Breast epithelium (tissue), 4 donors: Measurements from ENCODE around the gene STXBP4. TPM values are rescaled to one million over a fixed set of nuclear protein-coding genes. Genes with fewer than 3 reads are reported as not detected.

Source experiments
- DNase-seq, 2 donors: peaks; one replicate each; pipeline ENCODE4 v3.0.0-alpha.2; 2019; ENCODE audit warnings: low spot score in 2 of 2
- H3K27ac ChIP-seq, 2 donors: fragments of 200-600 bp; sonication (generic) in 1 of 2; one replicate each; pipeline ENCODE4 v1.5.1; 2016 to 2019; ENCODE audit warnings: mild to moderate bottlenecking in 1 of 2
- H3K27me3 ChIP-seq, 2 donors: fragments of 200-600 bp; sonication (generic) in 1 of 2; one replicate each; pipeline versions ENCODE4 v1.5.1 to v1.6.0; 2017 to 2019; ENCODE audit warnings: control low read depth in 1 of 2, mild to moderate bottlenecking in 1 of 2
- H3K36me3 ChIP-seq: fragments of 200-600 bp; one replicate; pipeline ENCODE4 v1.5.1; 2019
- H3K4me1 ChIP-seq, 2 donors: fragments of 200-600 bp; sonication (generic); one replicate each; pipeline ENCODE4 v1.5.1; 2016 to 2019; ENCODE audit warnings: control low read depth in 1 of 2
- H3K4me3 ChIP-seq, 3 donors: fragments of 200-600 bp; sonication (generic); 1 replicate in 2 of 3; 2 replicates in 1 of 3; pipeline ENCODE4 v1.5.1; 2016 to 2019; ENCODE audit warnings: mild to moderate bottlenecking in 3 of 3, moderate library complexity in 2 of 3
- H3K9me3 ChIP-seq, 2 donors: fragments of 200-600 bp; sonication (generic) in 1 of 2; one replicate each; pipeline ENCODE4 v1.5.1; 2016 to 2019; ENCODE audit warnings: control low read depth in 1 of 2
- POLR2A ChIP-seq: fragments of 450-650 bp; IDR thresholded peaks from one replicate; pipeline ENCODE4 v1.6.1; 2016; ENCODE audit warnings: antibody characterized with exemption, mild to moderate bottlenecking, moderate library complexity
- POLR2AphosphoS5 ChIP-seq, 3 donors: sonication (generic); formaldehyde crosslinking; IDR thresholded peaks; one replicate each; pipeline ENCODE4 v1.6.1; 2017; ENCODE audit warnings: antibody characterized with exemption in 3 of 3
- intact Hi-C: fragments of 100-400 bp; cut with DNase I; formaldehyde crosslinking; loops from one replicate; pipeline ENCODE4 v1.15.1; 2023; ENCODE audit warnings: low total_unique reads
- total RNA-seq, 3 donors: library from RNA; depleted of rRNA; stranded (reverse); fragments of >200 nt; gene quantifications; one replicate each; pipeline ENCODE4 v1.1.0, GENCODE V29; 2016
- TF ChIP-seq, protein P1 (sequence below), 3 donors: fragments of 450-650 bp; IDR thresholded peaks; one replicate each; pipeline ENCODE4 v1.5.1; 2016 to 2017; ENCODE audit warnings: antibody characterized with exemption in 3 of 3, mild to moderate bottlenecking in 3 of 3, moderate library complexity in 3 of 3

The STXBP4 gene
- total RNA-seq, 3 donors from 2014 or later, result 10.4 to 29.2 (median 20.2) TPM

DNA sequence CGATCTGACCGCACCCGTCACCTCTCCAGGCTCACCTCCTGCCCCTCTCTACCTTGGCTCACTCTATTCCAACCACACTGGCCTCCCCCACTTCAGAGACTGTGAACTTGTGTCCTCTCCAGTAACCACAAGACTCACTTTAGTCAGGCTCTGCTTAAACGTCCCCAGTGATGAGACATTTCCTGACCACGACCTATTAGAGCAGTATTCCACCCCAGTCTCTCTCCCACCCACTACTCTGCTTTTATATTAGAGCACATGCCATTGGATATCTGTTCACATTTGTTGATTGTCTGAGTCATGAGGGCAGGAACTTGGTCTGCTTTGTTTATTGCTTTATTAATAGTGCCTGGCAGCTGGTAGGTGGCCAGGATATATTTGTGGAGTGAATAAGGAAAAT, 20.2 kb upstream of the STXBP4 start:
- DNase-seq, result no peak
- Histone ChIP-seq H3K36me3 (no peaks in the 10 kb centered on the region), H3K4me3 (no peak overlapping the region), H3K27ac (no peak overlapping the region), H3K4me1 (no peaks in the 10 kb centered on the region), H3K9me3 (no peaks in the 10 kb centered on the region), H3K27me3 (no peaks in the 10 kb centered on the region)
- no peak for TF ChIP-seq POLR2A
- TF ChIP-seq, protein P1, sequence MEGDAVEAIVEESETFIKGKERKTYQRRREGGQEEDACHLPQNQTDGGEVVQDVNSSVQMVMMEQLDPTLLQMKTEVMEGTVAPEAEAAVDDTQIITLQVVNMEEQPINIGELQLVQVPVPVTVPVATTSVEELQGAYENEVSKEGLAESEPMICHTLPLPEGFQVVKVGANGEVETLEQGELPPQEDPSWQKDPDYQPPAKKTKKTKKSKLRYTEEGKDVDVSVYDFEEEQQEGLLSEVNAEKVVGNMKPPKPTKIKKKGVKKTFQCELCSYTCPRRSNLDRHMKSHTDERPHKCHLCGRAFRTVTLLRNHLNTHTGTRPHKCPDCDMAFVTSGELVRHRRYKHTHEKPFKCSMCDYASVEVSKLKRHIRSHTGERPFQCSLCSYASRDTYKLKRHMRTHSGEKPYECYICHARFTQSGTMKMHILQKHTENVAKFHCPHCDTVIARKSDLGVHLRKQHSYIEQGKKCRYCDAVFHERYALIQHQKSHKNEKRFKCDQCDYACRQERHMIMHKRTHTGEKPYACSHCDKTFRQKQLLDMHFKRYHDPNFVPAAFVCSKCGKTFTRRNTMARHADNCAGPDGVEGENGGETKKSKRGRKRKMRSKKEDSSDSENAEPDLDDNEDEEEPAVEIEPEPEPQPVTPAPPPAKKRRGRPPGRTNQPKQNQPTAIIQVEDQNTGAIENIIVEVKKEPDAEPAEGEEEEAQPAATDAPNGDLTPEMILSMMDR (IDR thresholded peaks at IDR 0.05), result no peak
- TF ChIP-seq POLR2AphosphoS5 (IDR thresholded peaks at IDR 0.05), result no peak
- intact Hi-C loops, result no loop called here

DNA sequence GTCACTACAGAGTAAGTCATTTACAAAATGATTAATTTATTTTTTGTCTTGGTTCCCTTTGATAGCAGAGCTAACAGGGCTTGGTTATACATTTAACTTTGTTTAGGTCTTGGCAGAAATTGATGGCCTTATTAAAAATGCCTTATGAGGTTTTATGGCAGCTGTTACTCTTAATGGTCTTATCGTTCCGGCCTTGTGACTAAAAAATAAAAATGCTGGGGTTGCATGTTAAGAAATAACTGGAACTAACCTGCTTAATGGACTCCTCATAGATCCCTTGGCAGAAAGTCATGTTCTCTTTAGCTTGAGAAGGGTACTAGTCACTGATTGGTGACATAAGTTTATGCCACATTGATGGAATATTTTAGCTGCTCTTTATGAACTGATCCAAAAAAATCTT, 18.4 kb upstream of the STXBP4 start:
- no peak for TF ChIP-seq POLR2A
- TF ChIP-seq POLR2AphosphoS5 (IDR thresholded peaks at IDR 0.05), result no peak
- TF ChIP-seq, protein P1 (IDR thresholded peaks at IDR 0.05), result no peak
- H3K4me3 ChIP-seq, result no peak overlapping the region
- H3K27ac ChIP-seq, result no peak overlapping the region
- no peaks in the 10 kb centered on the region for H3K4me1 ChIP-seq
- H3K36me3 ChIP-seq, result no peaks in the 10 kb centered on the region
- no peaks in the 10 kb centered on the region for H3K9me3 ChIP-seq
- intact Hi-C loops, result no loop called here
- H3K27me3 ChIP-seq, result no peaks in the 10 kb centered on the region
- DNase-seq, result no peak

DNA sequence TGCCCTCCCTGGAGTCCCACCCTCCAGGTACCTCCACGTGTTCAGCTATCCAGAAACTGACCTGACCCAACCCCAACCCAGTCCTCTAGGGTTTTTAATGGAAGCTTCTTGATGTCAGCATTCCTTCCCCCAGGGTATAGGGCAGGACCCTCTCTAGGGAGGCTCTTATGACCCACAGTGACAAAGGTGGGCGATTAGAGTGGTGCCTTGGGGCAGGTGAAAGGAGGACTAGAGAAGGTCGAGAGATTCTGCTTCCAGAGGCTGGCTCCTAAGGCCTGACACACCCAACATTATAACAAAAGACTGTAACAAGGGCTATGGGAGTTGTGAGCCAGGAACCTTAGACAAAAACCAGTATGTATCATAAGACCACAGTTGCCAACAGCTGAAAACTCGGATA, 17.3 kb upstream of the STXBP4 start:
- H3K4me1 ChIP-seq, result no peaks in the 10 kb centered on the region
- H3K4me3 ChIP-seq, result no peak overlapping the region
- no peaks in the 10 kb centered on the region for H3K36me3 ChIP-seq
- H3K9me3 ChIP-seq, result no peaks in the 10 kb centered on the region
- H3K27ac ChIP-seq, result no peak overlapping the region
- intact Hi-C loops, result no loop called here
- no peaks in the 10 kb centered on the region for H3K27me3 ChIP-seq
- no peak for TF ChIP-seq POLR2AphosphoS5 (IDR thresholded peaks at IDR 0.05)
- TF ChIP-seq, protein P1 (IDR thresholded peaks at IDR 0.05), result no peak
- no peak for TF ChIP-seq POLR2A
- no peak for DNase-seq

DNA sequence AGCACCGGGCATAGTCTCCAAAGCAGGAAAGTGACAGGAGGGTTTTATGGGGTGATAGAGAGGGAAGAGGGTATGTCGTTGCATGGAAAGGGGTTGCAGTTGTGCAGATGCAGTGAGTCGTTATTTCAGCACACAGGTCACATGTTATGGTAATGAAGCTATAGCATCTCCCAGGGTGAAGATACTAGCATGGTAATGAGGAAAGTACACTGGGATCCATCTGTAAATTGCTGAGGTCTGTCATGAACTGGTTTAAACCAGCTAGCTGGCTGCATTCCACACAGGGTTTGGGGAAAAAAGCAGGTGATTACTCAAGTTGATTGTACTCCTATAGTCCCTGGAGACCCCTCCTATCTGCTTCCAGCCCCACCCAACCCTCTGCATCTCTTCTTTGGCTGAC, 11.8 kb upstream of the STXBP4 start:
- no peaks in the 10 kb centered on the region for H3K36me3 ChIP-seq
- H3K4me3 ChIP-seq, result no peak overlapping the region
- no peaks in the 10 kb centered on the region for H3K9me3 ChIP-seq
- no peak overlapping the region for H3K27ac ChIP-seq
- DNase-seq, result no peak
- TF ChIP-seq, protein P1 (IDR thresholded peaks at IDR 0.05), result no peak
- TF ChIP-seq POLR2AphosphoS5 (IDR thresholded peaks at IDR 0.05) (no peak), POLR2A (no peak)
- H3K4me1 ChIP-seq, result no peaks in the 10 kb centered on the region
- intact Hi-C loops, result no loop called here
- no peaks in the 10 kb centered on the region for H3K27me3 ChIP-seq

DNA sequence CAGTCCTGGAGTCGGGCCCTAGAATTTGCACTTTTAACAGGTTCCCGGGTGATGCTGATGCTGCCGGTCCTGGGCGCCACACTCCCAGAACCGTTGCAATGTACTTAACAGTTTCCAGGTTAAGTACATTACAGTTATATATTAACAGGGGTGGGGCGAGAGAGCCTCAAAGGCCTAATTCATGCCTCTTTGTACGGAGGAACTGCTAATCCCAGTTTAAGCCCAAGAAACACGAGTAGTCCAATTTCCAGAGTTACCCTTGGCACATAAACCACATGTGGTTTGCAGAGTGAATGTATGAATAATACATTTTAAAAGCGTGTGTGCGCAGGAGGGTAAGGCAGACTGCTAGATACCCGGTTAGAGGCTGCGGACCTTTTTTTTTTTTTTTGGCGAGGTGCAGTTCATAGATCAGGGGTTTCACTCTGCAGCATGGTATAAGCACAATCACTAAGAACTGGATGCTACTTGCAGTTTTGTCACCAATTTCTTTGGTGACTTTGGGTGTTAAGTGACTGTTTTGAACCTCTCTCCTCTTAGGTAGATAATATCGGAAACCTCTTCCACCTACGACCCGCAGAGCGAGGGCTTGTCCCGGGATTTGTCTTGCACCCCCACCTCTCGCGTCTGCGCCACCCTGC, 824 bp upstream of the STXBP4 start:
- TF ChIP-seq, protein P1 (IDR thresholded peaks at IDR 0.05), result peak in 1 of 3 donors; percentile 31
- no peak for TF ChIP-seq POLR2AphosphoS5 (IDR thresholded peaks at IDR 0.05)
- Histone ChIP-seq H3K4me1 (no peaks in the 10 kb centered on the region), H3K9me3 (no peaks in the 10 kb centered on the region), H3K27ac (peak overlapping the region; percentile 83 to 86), H3K4me3 (peak overlapping the region; percentile 78 to 93 (median 89)), H3K36me3 (peaks cover 3% of the 10 kb centered on the region), H3K27me3 (no peaks in the 10 kb centered on the region)
- intact Hi-C loops, result no loop called here
- no peak for DNase-seq
